K562 (cell line): ENCODE measurements around the gene ZCWPW1. TPM values are rescaled to one million over a fixed set of nuclear protein-coding genes. Genes with fewer than 3 reads are reported as not detected.
A peak's percentile ranks its signal among the peaks of the same experiment; 100 is the strongest.

ENCODE experiments used
- ATAC-seq: fragments of 200-7000 bp; cut with Tn5 transposase; 3 replicates; pipeline ENCODE4 v1.9.1; 2020; ENCODE audit warnings: moderate library complexity
- BruUV-seq: library from RNA; stranded (reverse); fragments of 400-500 nt; replicated peaks from 2 replicates; lab custom pipeline; 2021; lab: Mats Ljungman, UMichigan
- CTCF ChIA-PET: fragments of 300-600 bp; formaldehyde crosslinking; extraction: SDS; loops from one replicate; lab custom pipeline; 2021; ENCODE audit warnings: low intra/inter-chr PET ratio; lab: Yijun Ruan, JAX
- POLR2A ChIA-PET: fragments of 300-600, 350-650 bp; sonication (Branson Sonifier 250); formaldehyde crosslinking; extraction: SDS; loops from one replicate; lab custom pipeline; 2021; ENCODE audit warnings: antibody characterized with exemption, inconsistent platforms; lab: Yijun Ruan, JAX
- DNase-seq, 4 experiments: peaks; one replicate each; pipeline versions ENCODE4 v3.0.0 to v3.0.0-alpha.2; 2011 to 2018; ENCODE audit warnings: low spot score in 3 of 4, mixed read lengths in 3 of 4; ENCODE audit errors: extremely low read depth in 1 of 4
- FAIRE-seq: peaks from 2 replicates; lab custom pipeline; 2011; peaks lifted over from hg19 to GRCh38; lab: Jason Lieb, UNC
- H2AFZ ChIP-seq: 2 replicates; pipeline ENCODE4 v1.6.0; 2011; ENCODE audit warnings: low read depth, low read length, control low read depth, inconsistent platforms
- H3K27ac ChIP-seq: fragments of 200-600 bp; 3 replicates; pipeline ENCODE4 v1.8.0; 2011; ENCODE audit warnings: low read depth, mild to moderate bottlenecking, control low read depth, inconsistent platforms, low read length, moderate library complexity, mixed read lengths; ENCODE audit errors: extremely low read depth
- H3K27me3 ChIP-seq, 2 experiments: fragments of 300-600 bp in 1 of 2; 2 replicates in 1 of 2; 3 replicates in 1 of 2; pipeline versions ENCODE4 v1.6.0 to v1.8.0; 2011; ENCODE audit warnings: inconsistent platforms in 2 of 2, low read length in 2 of 2, mild to moderate bottlenecking in 1 of 2, mixed read lengths in 1 of 2, moderate library complexity in 1 of 2; ENCODE audit not compliant: control insufficient read depth in 2 of 2, insufficient read depth in 2 of 2
- H3K36me3 ChIP-seq: fragments of 300-600 bp; 3 replicates; pipeline ENCODE4 v1.8.0; 2011; ENCODE audit warnings: mild to moderate bottlenecking, low read length, inconsistent platforms; ENCODE audit not compliant: control insufficient read depth, insufficient read depth
- H3K4me1 ChIP-seq, 2 experiments: fragments of 200-600 bp in 1 of 2; replicated peaks in 1 of 2; 2 replicates in 1 of 2; 3 replicates in 1 of 2; pipeline versions ENCODE4 v1.5.1 to v1.8.0; 2011; ENCODE audit warnings: inconsistent platforms in 2 of 2, low read length in 2 of 2, mild to moderate bottlenecking in 1 of 2, mixed read lengths in 1 of 2, moderate library complexity in 1 of 2; ENCODE audit not compliant: control insufficient read depth in 2 of 2, insufficient read depth in 2 of 2
- H3K4me2 ChIP-seq: 2 replicates; pipeline ENCODE4 v1.6.1; 2011; ENCODE audit warnings: low read length, control low read depth, inconsistent platforms, mixed read lengths; ENCODE audit not compliant: insufficient read depth
- H3K4me3 ChIP-seq: fragments of 200-600 bp; sonication (generic), shearing (Covaris generic); 2 replicates; pipeline ENCODE4 v1.5.1; 2016; ENCODE audit warnings: control low read depth, inconsistent platforms
- H3K79me2 ChIP-seq: fragments of 200-600 bp; 3 replicates; pipeline ENCODE4 v1.8.0; 2011; ENCODE audit warnings: low read length, inconsistent platforms; ENCODE audit not compliant: control insufficient read depth, insufficient read depth
- H3K9ac ChIP-seq, 2 experiments: 2 replicates each; pipeline versions ENCODE4 v1.6.0 to v1.6.1; 2011; ENCODE audit warnings: low read depth in 2 of 2, low read length in 2 of 2, control low read depth in 1 of 2, inconsistent platforms in 1 of 2, mild to moderate bottlenecking in 1 of 2, mixed read lengths in 1 of 2; ENCODE audit not compliant: insufficient read depth in 1 of 2
- H3K9me1 ChIP-seq: one replicate; pipeline ENCODE4 v1.6.0; 2011; ENCODE audit warnings: inconsistent platforms, mild to moderate bottlenecking, low read length, moderate library complexity; ENCODE audit not compliant: control insufficient read depth, insufficient read depth
- H3K9me3 ChIP-seq: replicated peaks from 2 replicates; pipeline ENCODE4 v1.5.1; 2011; ENCODE audit warnings: low read depth, low read length, inconsistent platforms; ENCODE audit not compliant: control insufficient read depth, insufficient read depth
- H4K20me1 ChIP-seq: replicated peaks from 2 replicates; pipeline ENCODE4 v1.6.1; 2011; ENCODE audit warnings: low read length, inconsistent platforms, mixed read lengths; ENCODE audit not compliant: control insufficient read depth, insufficient read depth
- ETV1 ChIP-seq: fragments of 450-650 bp; conservative IDR thresholded peaks from 2 replicates; pipeline ENCODE4 v1.6.1; 2016; ENCODE audit warnings: missing genetic modification characterization, control low read depth, low read depth, missing compliant biosample characterization
- RBFOX2 ChIP-seq: fragments of 200-400 bp; formaldehyde crosslinking; IDR thresholded peaks from 2 replicates; pipeline ENCODE4 v1.6.1; 2017; ENCODE audit warnings: low read depth, mild to moderate bottlenecking, low read length, moderate library complexity
- ZNF592 ChIP-seq: fragments of 450-650 bp; IDR thresholded peaks from 2 replicates; pipeline ENCODE4 v1.6.1; 2017; ENCODE audit warnings: antibody characterized with exemption, mild to moderate bottlenecking
- WGBS: fragments of 100-300 bp; shearing (Covaris generic); methylation state at CpG from one replicate; pipeline ENCODE4 v1.1.6; 2016; ENCODE audit warnings: low coverage, mixed read lengths; ENCODE audit not compliant: insufficient coverage; ENCODE audit errors: missing lambda C conversion rate; 5-methylcytosine and 5-hydroxymethylcytosine counted together
- in situ Hi-C: fragments of 300-500 bp; cut with MboI; formaldehyde crosslinking; loops from 4 replicates; pipeline ENCODE4 v1.15.0; 2018; ENCODE audit warnings: inconsistent platforms, mixed read lengths
- intact Hi-C: fragments of 100-400 bp; cut with micrococcal nuclease; formaldehyde crosslinking; loops from 2 replicates; pipeline ENCODE4 v1.14.2; 2022
- polyA plus RNA-seq, 8 experiments: library from polyadenylated mRNA; depleted of rRNA in 4 of 8; stranded (reverse) in 5 of 8; unstranded in 3 of 8; fragments of >200 nt; fragmentation: Nextera tagmentation in 2 of 8; fragmentation: Illumina TruSeq in 1 of 8; extraction: Ambion mirVana in 2 of 8; extraction: Trizol in 1 of 8; gene quantifications; 2 replicates each; pipeline versions ENCODE4 v1.2.1 to v1.2.3, GENCODE V29; 2011 to 2014; ENCODE audit warnings: inconsistent platforms in 1 of 8, missing spikeins in 1 of 8
- total RNA-seq, 7 experiments: library from RNA; depleted of rRNA in 6 of 7; stranded (reverse); fragments of >200 nt in 6 of 7; fragmentation: Illumina TruSeq in 2 of 7; extraction: Trizol in 2 of 7; gene quantifications; 2 replicates each; pipeline versions ENCODE4 v1.2.1 to v1.2.3, GENCODE V29; 2011 to 2021; ENCODE audit warnings: low replicate concordance in 1 of 7

Gene ZCWPW1
- total and polyA plus RNA-seq, 9 of the 15 experiments (the other 6 are each of a cell fraction or from before 2014, with no cell fraction given), result 0.18 to 1.7 (median 1.2) TPM

- DNase-seq (no peak), ATAC-seq (no peak), FAIRE-seq (no peak)
- ChIA-PET POLR2A (interaction anchor here (5.4 kb wide), 1 partner anchor 11 kb away, joined by 29 read pairs; no protein-coding TSS in a partner anchor), CTCF (no interaction called here)
- Histone ChIP-seq H3K36me3 (peaks cover 51% of the 10 kb centered on the region), H3K4me3 (no peak overlapping the region), H3K4me1 (peaks cover 50 to 76% of the 10 kb centered on the region in 2 experiments), H3K9me1 (peaks cover 15% of the 10 kb centered on the region), H3K9ac (peak overlapping the region in 1 of 2 experiments; percentile 97; a peak in 2 of 4 replicates), H3K27ac (peak overlapping the region; percentile 96), H3K4me2 (no peak overlapping the region; the same call in 1 of the 2 replicates), H3K27me3 (no peaks in the 10 kb centered on the region)
- intact Hi-C loops, result no loop called here
- TF ChIP-seq ETV1 (tag) (no peak), RBFOX2 (peak; percentile 35; the same call in 1 of the 2 replicates), ZNF592 (0 out of 2 replicates have a peak, but pooled peaks have one; percentile 5)
- TF ChIP-seq, all 486 proteins: peak for 2
- BruUV-seq, result no TSS peak
- in situ Hi-C loops, result no loop called here
- 78% methylated on average over 4 of the region's 4 CpGs for WGBS
- Histone ChIP-seq H3K79me2 (peaks cover 71% of the 10 kb centered on the region), H3K9me3 (no peaks in the 10 kb centered on the region), H2AFZ (no peak overlapping the region), H4K20me1 (peaks cover 26% of the 10 kb centered on the region)
Observed at GRCh38 chr7:100433276-100433591, 4.7 kb upstream of the ZCWPW1 start.
